GM12878 (cell line): ENCODE measurements around the gene SERPINE1. TPM values are rescaled to one million over a fixed set of nuclear protein-coding genes. Genes with fewer than 3 reads are reported as not detected.

ENCODE experiments used
- ATAC-seq: fragments of 200-7000 bp; cut with Tn5 transposase; 3 replicates; pipeline ENCODE4 v1.9.1; 2020; ENCODE audit warnings: mild to moderate bottlenecking, moderate library complexity
- BruUV-seq: library from RNA; stranded (reverse); fragments of 400-500 nt; replicated peaks from 2 replicates; lab custom pipeline; 2021; lab: Mats Ljungman, UMichigan
- CTCF ChIA-PET: fragments of 300-600 bp; sonication (Branson Sonifier 250); formaldehyde crosslinking; extraction: SDS; loops from one replicate; lab custom pipeline; 2021; ENCODE audit warnings: inconsistent platforms; lab: Yijun Ruan, JAX
- POLR2A ChIA-PET: fragments of 350-600 bp; formaldehyde crosslinking; extraction: SDS; loops from one replicate; lab custom pipeline; 2021; ENCODE audit warnings: inconsistent platforms; lab: Charles Lee
- RAD21 ChIA-PET: fragments of 300-600 bp; sonication (Branson Sonifier 250); formaldehyde crosslinking; loops from one replicate; lab custom pipeline; 2023; ENCODE audit warnings: antibody characterized with exemption; ENCODE audit not compliant: unreplicated experiment; lab: Charles Lee
- SMC1A ChIA-PET: fragments of 300-600 bp; sonication (Branson Sonifier 250); formaldehyde crosslinking; loops from one replicate; lab custom pipeline; 2023; ENCODE audit not compliant: unreplicated experiment, uncharacterized antibody; lab: Charles Lee
- DNase-seq: peaks from one replicate; pipeline ENCODE4 v3.0.0-alpha.2; 2011; ENCODE audit warnings: low read depth, low spot score
- FAIRE-seq: peaks from 3 replicates; lab custom pipeline; 2011; peaks lifted over from hg19 to GRCh38; lab: Jason Lieb, UNC
- H2AFZ ChIP-seq: 2 replicates; pipeline ENCODE4 v1.6.0; 2011; ENCODE audit warnings: low read depth, low read length, control low read depth; ENCODE audit not compliant: control insufficient read depth
- H3K27ac ChIP-seq: 2 replicates; pipeline ENCODE4 v1.5.1; 2011; ENCODE audit warnings: control low read depth; ENCODE audit not compliant: control insufficient read depth, insufficient read depth
- H3K27me3 ChIP-seq, 2 experiments: replicated peaks in 1 of 2; 2 replicates each; pipeline versions ENCODE4 v1.6.0 to v1.6.1; 2011; ENCODE audit warnings: low read length in 1 of 2; ENCODE audit not compliant: control insufficient read depth in 2 of 2, insufficient read depth in 2 of 2
- H3K36me3 ChIP-seq, 2 experiments: 2 replicates each; pipeline ENCODE4 v1.5.1; 2011; ENCODE audit warnings: low read length in 1 of 2; ENCODE audit not compliant: control insufficient read depth in 2 of 2, insufficient read depth in 2 of 2
- H3K4me1 ChIP-seq: 2 replicates; pipeline ENCODE4 v1.6.1; 2011; ENCODE audit warnings: mild to moderate bottlenecking, low read length, moderate library complexity, mixed read lengths; ENCODE audit not compliant: control insufficient read depth, insufficient read depth
- H3K4me2 ChIP-seq: 2 replicates; pipeline ENCODE4 v1.6.0; 2011; ENCODE audit warnings: control low read depth; ENCODE audit not compliant: control insufficient read depth, insufficient read depth
- H3K4me3 ChIP-seq: fragments of 200-600 bp; sonication (generic); 2 replicates; pipeline ENCODE4 v1.5.1; 2016
- H3K79me2 ChIP-seq: 2 replicates; pipeline ENCODE4 v1.6.0; 2011; ENCODE audit warnings: low read length; ENCODE audit not compliant: control insufficient read depth, insufficient read depth
- H3K9ac ChIP-seq: 2 replicates; pipeline ENCODE4 v1.8.0; 2011; ENCODE audit warnings: low read length, control low read depth, mixed read lengths; ENCODE audit not compliant: control insufficient read depth, insufficient read depth
- H3K9me3 ChIP-seq: replicated peaks from 3 replicates; pipeline ENCODE4 v1.5.1; 2011; ENCODE audit warnings: mild to moderate bottlenecking, low read length; ENCODE audit not compliant: control insufficient read depth, insufficient read depth
- H4K20me1 ChIP-seq: 2 replicates; pipeline ENCODE4 v1.6.0; 2011; ENCODE audit not compliant: control insufficient read depth, insufficient read depth
- CBFB ChIP-seq: IDR thresholded peaks from 2 replicates; pipeline ENCODE4 v1.6.1; 2016; ENCODE audit warnings: antibody characterized with exemption, low read depth
- CBX3 ChIP-seq: fragments of 200-600 bp; sonication (generic); IDR thresholded peaks from 2 replicates; pipeline ENCODE4 v1.6.1; 2016; ENCODE audit warnings: low read depth, borderline replicate concordance
- CTCF ChIP-seq, 3 experiments: IDR thresholded peaks in 2 of 3; conservative IDR thresholded peaks in 1 of 3; 2 replicates each; pipeline ENCODE4 v1.5.1; 2011; ENCODE audit warnings: low read depth in 3 of 3, low read length in 3 of 3, mild to moderate bottlenecking in 3 of 3, control low read depth in 2 of 3, moderate library complexity in 2 of 3, inconsistent platforms in 1 of 3, mixed read lengths in 1 of 3; ENCODE audit not compliant: control insufficient read depth in 2 of 3, insufficient read depth in 1 of 3; ENCODE audit errors: extremely low read depth in 1 of 3
- IRF4 ChIP-seq: IDR thresholded peaks from 2 replicates; pipeline ENCODE4 v1.6.1; 2011; ENCODE audit warnings: low read depth, low read length
- JUND ChIP-seq: IDR thresholded peaks from 2 replicates; pipeline ENCODE4 v1.6.1; 2012; ENCODE audit warnings: low read depth, mild to moderate bottlenecking, low read length, improper control_type of control experiment, moderate library complexity
- MLLT1 ChIP-seq: fragments of 450-650 bp; IDR thresholded peaks from 2 replicates; pipeline ENCODE4 v1.6.1; 2016; ENCODE audit warnings: mild to moderate bottlenecking
- PBX3 ChIP-seq: IDR thresholded peaks from 2 replicates; pipeline ENCODE4 v1.6.1; 2011; ENCODE audit warnings: mild to moderate bottlenecking, low read depth, low read length, moderate library complexity; ENCODE audit not compliant: insufficient replicate concordance
- POLR2A ChIP-seq: IDR thresholded peaks from 2 replicates; pipeline ENCODE4 v1.6.1; 2011; ENCODE audit warnings: low read depth, mild to moderate bottlenecking, low read length
- RBBP5 ChIP-seq: fragments of 200-600 bp; sonication (generic); conservative IDR thresholded peaks from 2 replicates; pipeline ENCODE4 v1.6.1; 2016
- SREBF2 ChIP-seq: IDR thresholded peaks from 2 replicates; pipeline ENCODE4 v1.6.1; 2012; ENCODE audit warnings: mild to moderate bottlenecking, low read length
- STAT1 ChIP-seq: fragments of 450-650 bp; conservative IDR thresholded peaks from 2 replicates; pipeline ENCODE4 v1.6.1; 2014; ENCODE audit warnings: antibody characterized with exemption, mild to moderate bottlenecking
- ZNF217 ChIP-seq: fragments of 450-650 bp; IDR thresholded peaks from 2 replicates; pipeline ENCODE4 v1.6.1; 2017; ENCODE audit warnings: antibody characterized with exemption, mild to moderate bottlenecking
- ZNF687 ChIP-seq: fragments of 450-650 bp; IDR thresholded peaks from 2 replicates; pipeline ENCODE4 v1.6.1; 2017; ENCODE audit warnings: mild to moderate bottlenecking, moderate library complexity
- WGBS: methylation state at CpG from one replicate; pipeline ENCODE4 v1.1.6; 2016; ENCODE audit warnings: low lambda C conversion rate; ENCODE audit not compliant: insufficient replicate concordance, insufficient coverage; ENCODE audit errors: missing lambda C conversion rate; 5-methylcytosine and 5-hydroxymethylcytosine counted together
- in situ Hi-C: fragments of 300-500 bp; cut with MboI; formaldehyde crosslinking; loops from 9 replicates; pipeline ENCODE4 v1.14.3; 2018; ENCODE audit warnings: mixed read lengths
- intact Hi-C: fragments of 100-400 bp; cut with micrococcal nuclease; formaldehyde crosslinking; loops from one replicate; pipeline ENCODE4 v1.14.2; 2022; ENCODE audit not compliant: unreplicated experiment
- polyA plus RNA-seq, 11 experiments: library from polyadenylated mRNA; depleted of rRNA in 4 of 11; unstranded in 6 of 11; stranded (reverse) in 5 of 11; fragments of >200 nt; fragmentation: Nextera tagmentation in 4 of 11; fragmentation: Illumina TruSeq in 1 of 11; extraction: Ambion mirVana in 4 of 11; extraction: Trizol in 1 of 11; gene quantifications; 1 replicate in 1 of 11; 2 replicates in 10 of 11; pipeline versions ENCODE4 v1.2.1 to v1.2.3, GENCODE V29; 2011 to 2016; ENCODE audit warnings: inconsistent platforms in 2 of 11, missing spikeins in 2 of 11, low read depth in 1 of 11
- total RNA-seq, 4 experiments: library from RNA; depleted of rRNA in 3 of 4; stranded (reverse); fragments of >200 nt in 3 of 4; fragmentation: Illumina TruSeq in 1 of 4; extraction: Trizol in 1 of 4; gene quantifications; 2 replicates each; pipeline versions ENCODE4 v1.2.1 to v1.2.3, GENCODE V29; 2013 to 2021

Gene SERPINE1
- total and polyA plus RNA-seq, 10 of the 15 experiments (the other 5 are each of a cell fraction or from before 2014, with no cell fraction given) = 0.20 to 2.4 (median 0.44) TPM

- TF ChIP-seq CTCF (IDR thresholded peaks at IDR 0.05 in 2 of 3, conservative IDR thresholded peaks at IDR 0.05 in 1 of 3; ENCODE audit: control insufficient read depth in 2 of 3, extremely low read depth in 1 of 3, insufficient read depth in 1 of 3, low read depth in 3 of 3, low read length in 3 of 3) = no peak
- TF ChIP-seq JUND = no peak
- no peak for TF ChIP-seq CBX3
- no peak for TF ChIP-seq SREBF2
- TF ChIP-seq ZNF217 = no peak
- no peak for TF ChIP-seq STAT1
- TF ChIP-seq, all 136 proteins: peak for 0
Observed at GRCh38 chr7:101088069-101088425, 38.9 kb upstream of the SERPINE1 start (continued).

GRCh38 chr7:101088858-101089529 is 37.9 kb upstream of the SERPINE1 start:
- Histone ChIP-seq H3K9ac (no peak overlapping the region), H3K9me3 (no peaks in the 10 kb centered on the region), H3K4me3 (no peak overlapping the region), H3K27ac (no peak overlapping the region), H3K27me3 (no peaks in the 10 kb centered on the region), H3K4me1 (peaks cover 14% of the 10 kb centered on the region), H2AFZ (no peak overlapping the region), H4K20me1 (no peaks in the 10 kb centered on the region), H3K79me2 (peaks cover 36% of the 10 kb centered on the region), H3K4me2 (0 out of 2 replicates have a peak overlapping the region, but pooled peaks have one; percentile 3), H3K36me3 (peaks cover 7 to 11% of the 10 kb centered on the region in 2 experiments; a peak in 3 of 4 replicates)
- ChIA-PET POLR2A (no interaction called here), RAD21 (no interaction called here), SMC1A (no interaction called here), CTCF (interaction anchor here (0.6 to 1.2 kb wide), 2 partner anchors 11 to 219 kb away, joined by 3 to 4 read pairs; no protein-coding TSS in a partner anchor)
- in situ Hi-C loops = no loop called here
- intact Hi-C loops = loop anchor here (5.0 kb wide), 2 partner anchors 33 to 48 kb away; no protein-coding TSS in a partner anchor
- DNase-seq (no peak), ATAC-seq (no peak), FAIRE-seq (no peak)
- WGBS = 96% methylated on average over 31 of the region's 41 CpGs
- no TSS peak for BruUV-seq
- no peak for TF ChIP-seq ZNF687
- no peak for TF ChIP-seq PBX3
- peak; percentile 52; the same call in 1 of the 2 replicates for TF ChIP-seq POLR2A
- TF ChIP-seq IRF4 = no peak
- TF ChIP-seq CBFB = no peak
- TF ChIP-seq MLLT1 = no peak
- TF ChIP-seq RBBP5 = no peak
